Neural progenitor cell (in vitro differentiated cells): ENCODE measurements around the gene EIF4ENIF1.
"Not testable (repeated sequence)": the region's sequence is repeated elsewhere in the genome, so short reads cannot be mapped to it uniquely, and the experiment has no call there.

Experiments used
- CTCF ChIP-seq: fragments of 200-600 bp; sonication (generic); IDR thresholded peaks from 2 replicates; pipeline ENCODE4 v1.5.1; 2017; ENCODE audit warnings: antibody characterized with exemption, mild to moderate bottlenecking
- EZH2phosphoT487 ChIP-seq: fragments of 200-600 bp; sonication (generic); IDR thresholded peaks from 2 replicates; pipeline ENCODE4 v1.6.1; 2017; ENCODE audit warnings: antibody characterized with exemption

DNA sequence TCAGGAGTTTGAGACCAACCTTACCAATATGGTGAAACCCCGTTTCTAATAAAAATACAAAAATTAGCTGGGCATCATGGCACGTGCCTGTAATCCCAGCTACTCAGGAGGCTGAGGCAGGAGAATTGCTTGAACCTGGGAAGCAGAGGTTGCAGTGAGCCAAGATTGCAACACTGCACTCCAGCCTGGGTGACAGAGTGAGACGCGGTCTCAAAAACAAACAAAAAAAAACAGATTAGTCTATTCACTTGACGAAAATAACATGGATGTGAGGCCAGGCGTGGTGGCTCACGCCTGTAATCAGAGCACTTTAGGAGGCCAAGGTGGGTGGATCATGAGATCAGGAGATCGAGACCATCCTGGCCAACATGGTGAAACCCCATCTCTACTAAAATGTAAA lies 7.2 kb downstream of the EIF4ENIF1 start:
- TF ChIP-seq CTCF, EZH2phosphoT487: not testable (repeated sequence)
